ENCODE results near the gene RNF114. TPM values are rescaled to one million over a fixed set of nuclear protein-coding genes. Genes with fewer than 3 reads are reported as not detected.
A peak's percentile ranks its signal among the peaks of the same experiment; 100 is the strongest.
"Not testable (repeated sequence)": the region's sequence is repeated elsewhere in the genome, so short reads cannot be mapped to it uniquely, and the experiment has no call there.

RNF114 gene
- total RNA-seq, 6 experiments from 2014 or later, result 38.6 to 113 (median 44.9) TPM

- H3K27me3 ChIP-seq, result no peaks in the 10 kb centered on the region
- DNase-seq, result no peak
- peaks cover 0 to 3% (median 0%) of the 10 kb centered on the region in 4 donors for H3K4me1 ChIP-seq
- WGBS (ENCODE audit: insufficient coverage, low coverage, low lambda C conversion rate, missing lambda C conversion rate), result 63% methylated on average over 2 of the region's 4 CpGs
- ATAC-seq, result no peak
- H3K9me3 ChIP-seq, result no peaks in the 10 kb centered on the region
- intact Hi-C loops (cut with DNase I), result loop anchor here in 1 of 2 donors (10.0 kb wide), 1 partner anchor 201 kb away; no protein-coding TSS in a partner anchor
- no peak overlapping the region for H3K4me3 ChIP-seq
- no peaks in the 10 kb centered on the region for H3K36me3 ChIP-seq
- no peak overlapping the region for H3K27ac ChIP-seq
- TF ChIP-seq, protein P1, sequence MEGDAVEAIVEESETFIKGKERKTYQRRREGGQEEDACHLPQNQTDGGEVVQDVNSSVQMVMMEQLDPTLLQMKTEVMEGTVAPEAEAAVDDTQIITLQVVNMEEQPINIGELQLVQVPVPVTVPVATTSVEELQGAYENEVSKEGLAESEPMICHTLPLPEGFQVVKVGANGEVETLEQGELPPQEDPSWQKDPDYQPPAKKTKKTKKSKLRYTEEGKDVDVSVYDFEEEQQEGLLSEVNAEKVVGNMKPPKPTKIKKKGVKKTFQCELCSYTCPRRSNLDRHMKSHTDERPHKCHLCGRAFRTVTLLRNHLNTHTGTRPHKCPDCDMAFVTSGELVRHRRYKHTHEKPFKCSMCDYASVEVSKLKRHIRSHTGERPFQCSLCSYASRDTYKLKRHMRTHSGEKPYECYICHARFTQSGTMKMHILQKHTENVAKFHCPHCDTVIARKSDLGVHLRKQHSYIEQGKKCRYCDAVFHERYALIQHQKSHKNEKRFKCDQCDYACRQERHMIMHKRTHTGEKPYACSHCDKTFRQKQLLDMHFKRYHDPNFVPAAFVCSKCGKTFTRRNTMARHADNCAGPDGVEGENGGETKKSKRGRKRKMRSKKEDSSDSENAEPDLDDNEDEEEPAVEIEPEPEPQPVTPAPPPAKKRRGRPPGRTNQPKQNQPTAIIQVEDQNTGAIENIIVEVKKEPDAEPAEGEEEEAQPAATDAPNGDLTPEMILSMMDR (IDR thresholded peaks at IDR 0.05), result no peak
- TF ChIP-seq POLR2A (IDR thresholded peaks at IDR 0.05), result no peak
Observed at GRCh38 chr20:49973981-49974380, 37.8 kb downstream of the RNF114 start.

DNA sequence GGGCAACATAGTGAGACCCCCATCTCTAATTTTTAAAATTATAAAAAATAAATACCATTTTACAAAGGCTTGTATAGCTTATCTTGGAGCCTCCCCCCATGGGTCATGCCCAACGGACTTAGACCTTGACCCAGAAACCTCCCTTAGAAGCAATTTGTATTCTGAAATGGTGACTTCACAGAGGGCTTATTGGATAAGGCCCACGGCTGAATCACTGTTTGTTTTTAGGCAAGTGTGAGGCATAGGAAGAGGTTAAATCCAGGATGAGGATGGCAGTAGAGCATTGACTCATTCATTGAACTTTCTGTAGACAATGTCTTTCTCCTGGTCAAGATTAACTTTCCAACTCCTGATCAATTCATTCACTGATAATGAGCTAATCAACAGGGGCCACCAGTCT is 40.3 kb downstream of the RNF114 start:
- Histone ChIP-seq H3K4me3 (no peak overlapping the region), H3K4me1 (peaks cover 0 to 7% (median 0%) of the 10 kb centered on the region in 4 donors), H3K27me3 (no peaks in the 10 kb centered on the region), H3K9me3 (no peaks in the 10 kb centered on the region), H3K36me3 (no peaks in the 10 kb centered on the region), H3K27ac (no peak overlapping the region)
- ATAC-seq (peak in 1 of 4 donors; percentile 43), DNase-seq (no peak)
- TF ChIP-seq POLR2A (IDR thresholded peaks at IDR 0.05), result no peak
- TF ChIP-seq, protein P1 (IDR thresholded peaks at IDR 0.05), result no peak
- intact Hi-C loops (cut with DNase I), result loop anchor here in 1 of 2 donors (10.0 kb wide), 1 partner anchor 198 kb away; no protein-coding TSS in a partner anchor
- 29% methylated on average over 2 of the region's 2 CpGs for WGBS (ENCODE audit: insufficient coverage, low coverage, low lambda C conversion rate, missing lambda C conversion rate)

GRCh38 chr20:49977740-49978139 is 41.5 kb downstream of the RNF114 start:
- not testable (repeated sequence) for H3K9me3 ChIP-seq, H3K27me3 ChIP-seq, H3K27ac ChIP-seq, H3K4me3 ChIP-seq, ATAC-seq, H3K36me3 ChIP-seq, DNase-seq
- intact Hi-C loops (cut with DNase I), result loop anchor here in 1 of 2 donors (10.0 kb wide), 1 partner anchor 197 kb away; no protein-coding TSS in a partner anchor
- peaks cover 0 to 16% (median 3%) of the 10 kb centered on the region in 4 donors for H3K4me1 ChIP-seq
- 92% methylated on average over 2 of the region's 2 CpGs for WGBS (ENCODE audit: insufficient coverage, low coverage, low lambda C conversion rate, missing lambda C conversion rate)

- no peaks in the 10 kb centered on the region for H3K36me3 ChIP-seq
- intact Hi-C loops (cut with DNase I), result loop anchor here in 1 of 2 donors (10.0 kb wide), 1 partner anchor 196 kb away; no protein-coding TSS in a partner anchor
- H3K9me3 ChIP-seq, result no peaks in the 10 kb centered on the region
- TF ChIP-seq, protein P1 (IDR thresholded peaks at IDR 0.05), result no peak
- no peak for TF ChIP-seq POLR2A (IDR thresholded peaks at IDR 0.05)
- ATAC-seq (no peak), DNase-seq (no peak)
- H3K27me3 ChIP-seq, result no peaks in the 10 kb centered on the region
- H3K4me1 ChIP-seq, result peaks cover 0 to 19% (median 3%) of the 10 kb centered on the region in 4 donors
- 50% methylated on average over 3 of the region's 3 CpGs for WGBS (ENCODE audit: insufficient coverage, low coverage, low lambda C conversion rate, missing lambda C conversion rate)
- no peak overlapping the region for H3K4me3 ChIP-seq
- no peak overlapping the region for H3K27ac ChIP-seq
Observed at GRCh38 chr20:49978685-49979029, 42.5 kb downstream of the RNF114 start.

GRCh38 chr20:49979030-49979832 is 43.0 kb downstream of the RNF114 start:
- DNase-seq (peak; percentile 48 to 61 (median 52)), ATAC-seq (peak; percentile 60 to 71 (median 71))
- Histone ChIP-seq H3K9me3 (no peaks in the 10 kb centered on the region), H3K4me1 (peaks cover 0 to 19% (median 3%) of the 10 kb centered on the region in 4 donors), H3K36me3 (no peaks in the 10 kb centered on the region), H3K27ac (no peak overlapping the region), H3K27me3 (no peaks in the 10 kb centered on the region), H3K4me3 (peak overlapping the region in 2 of 3 donors; percentile 12 to 24)
- TF ChIP-seq POLR2A (IDR thresholded peaks at IDR 0.05), result no peak
- TF ChIP-seq, protein P1 (IDR thresholded peaks at IDR 0.05), result peak; percentile 98 to 99 (median 98)
- 58% methylated on average over 8 of the region's 37 CpGs for WGBS (ENCODE audit: insufficient coverage, low coverage, low lambda C conversion rate, missing lambda C conversion rate)
- intact Hi-C loops (cut with DNase I), result loop anchor here in 1 of 2 donors (10.0 kb wide), 1 partner anchor 196 kb away; no protein-coding TSS in a partner anchor
